ENCODE data around the gene HARS2.
"Not testable (repeated sequence)": the region's sequence is repeated elsewhere in the genome, so short reads cannot be mapped to it uniquely, and the experiment has no call there.

The HARS2 gene

GRCh38 chr5:140696891-140697492 lies 5.7 kb downstream of the HARS2 start:
- DNase-seq (ENCODE audit: low read depth, low spot score) = no peak

GRCh38 chr5:140700177-140701144 lies 9.2 kb downstream of the HARS2 start, which contains the start of gene ZMAT2:
TSS of gene ZMAT2 (plus strand) at chr5:140700447. CDS start at chr5:140700461, 14 bp downstream.
- DNase-seq (ENCODE audit: low read depth, low spot score) = peak; percentile 97

GRCh38 chr5:140707812-140708211 lies 16.6 kb downstream of the HARS2 start:
- DNase-seq (ENCODE audit: low read depth, low spot score) = no peak

- DNase-seq (ENCODE audit: low read depth, low spot score) = not testable (repeated sequence)
Observed at GRCh38 chr5:140708787-140709186, 17.5 kb downstream of the HARS2 start.

- peak; percentile 57 for DNase-seq (ENCODE audit: low read depth, low spot score)
Observed at GRCh38 chr5:140710899-140711552, 19.8 kb downstream of the HARS2 start.

- DNase-seq (ENCODE audit: low read depth, low spot score) = no peak
Observed at GRCh38 chr5:140711794-140712193, 20.5 kb downstream of the HARS2 start.

- no peak for DNase-seq (ENCODE audit: low read depth, low spot score)
Observed at GRCh38 chr5:140713562-140714094, 22.4 kb downstream of the HARS2 start.

GRCh38 chr5:140716238-140716637 lies 25.0 kb downstream of the HARS2 start:
- not testable (repeated sequence) for DNase-seq (ENCODE audit: low read depth, low spot score)

GRCh38 chr5:140718266-140718592 lies 27.0 kb downstream of the HARS2 start:
- no peak for DNase-seq (ENCODE audit: low read depth, low spot score)

- DNase-seq (ENCODE audit: low read depth, low spot score) = not testable (repeated sequence)
Observed at GRCh38 chr5:140720738-140721137, 29.5 kb downstream of the HARS2 start.

GRCh38 chr5:140721395-140721794 lies 30.1 kb downstream of the HARS2 start:
- DNase-seq (ENCODE audit: low read depth, low spot score) = not testable (repeated sequence)

GRCh38 chr5:140725799-140726471 lies 34.7 kb downstream of the HARS2 start:
- DNase-seq (ENCODE audit: low read depth, low spot score) = peak; percentile 67

- DNase-seq (ENCODE audit: low read depth, low spot score) = no peak
Observed at GRCh38 chr5:140733098-140733497, 41.8 kb downstream of the HARS2 start.

- DNase-seq (ENCODE audit: low read depth, low spot score) = no peak
Observed at GRCh38 chr5:140734354-140734753, 43.1 kb downstream of the HARS2 start.

- DNase-seq (ENCODE audit: low read depth, low spot score) = no peak
Observed at GRCh38 chr5:140737486-140737885, 46.2 kb downstream of the HARS2 start.

GRCh38 chr5:140741967-140742366 lies 50.7 kb downstream of the HARS2 start:
- no peak for DNase-seq (ENCODE audit: low read depth, low spot score)

Measured in iPS DF 19.7 (cell line).